ENCODE data around the gene MYH1.

Gene MYH1

GRCh38 chr17:10477701-10478100 lies 40.6 kb downstream of the MYH1 start:
- no peak for DNase-seq

- no peak for DNase-seq
Observed at GRCh38 chr17:10474536-10474935, 43.8 kb downstream of the MYH1 start.

GRCh38 chr17:10471858-10472257 lies 46.5 kb downstream of the MYH1 start:
- DNase-seq, result no peak

- no peak for DNase-seq
Observed at GRCh38 chr17:10469459-10469858, 48.9 kb downstream of the MYH1 start, which contains the start of gene MYH4. TSS of gene MYH4 (minus strand) at chr17:10469559. CDS start at chr17:10466745, 2,814 bp downstream.

GRCh38 chr17:10463402-10463801 lies 54.9 kb downstream of the MYH1 start:
- DNase-seq, result no peak

GRCh38 chr17:10460062-10460461 lies 58.3 kb downstream of the MYH1 start:
- DNase-seq, result no peak

GRCh38 chr17:10458701-10459100 lies 59.6 kb downstream of the MYH1 start:
- DNase-seq, result no peak

GRCh38 chr17:10457952-10458351 lies 60.4 kb downstream of the MYH1 start:
- no peak for DNase-seq

- DNase-seq, result no peak
Observed at GRCh38 chr17:10447026-10447931, 71.1 kb downstream of the MYH1 start.
